HG03060 (cell line): ENCODE results near the gene PRKAG2.
"Not testable (repeated sequence)": the region's sequence is repeated elsewhere in the genome, so short reads cannot be mapped to it uniquely, and the experiment has no call there.

Experiments
- ATAC-seq: cut with Tn5 transposase; IDR thresholded peaks from one replicate; pipeline ENCODE4 v1.9.1; 2021; ENCODE audit warnings: low read depth, moderate number of reproducible peaks; ENCODE audit not compliant: unreplicated experiment

Gene PRKAG2

DNA sequence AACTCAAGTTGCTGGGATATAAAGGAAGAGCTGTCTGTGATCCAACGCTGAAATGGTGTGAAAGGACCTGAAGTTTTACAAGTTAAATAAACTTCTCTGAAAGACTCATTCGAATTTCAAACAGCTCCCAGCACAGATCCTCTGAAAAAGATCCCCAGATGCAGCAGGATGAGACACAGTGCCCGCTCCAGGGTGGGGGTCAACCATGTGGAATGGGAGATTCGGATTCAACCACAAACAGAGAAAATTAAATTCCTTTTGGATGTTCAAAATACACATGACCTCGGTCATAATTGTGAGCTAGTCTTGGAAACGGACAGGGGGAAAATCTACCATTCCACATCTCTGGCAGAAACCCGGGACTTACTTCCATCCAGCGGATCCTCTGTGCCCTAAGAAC is 119.6 kb downstream of the PRKAG2 start:
- ATAC-seq = no peak

DNA sequence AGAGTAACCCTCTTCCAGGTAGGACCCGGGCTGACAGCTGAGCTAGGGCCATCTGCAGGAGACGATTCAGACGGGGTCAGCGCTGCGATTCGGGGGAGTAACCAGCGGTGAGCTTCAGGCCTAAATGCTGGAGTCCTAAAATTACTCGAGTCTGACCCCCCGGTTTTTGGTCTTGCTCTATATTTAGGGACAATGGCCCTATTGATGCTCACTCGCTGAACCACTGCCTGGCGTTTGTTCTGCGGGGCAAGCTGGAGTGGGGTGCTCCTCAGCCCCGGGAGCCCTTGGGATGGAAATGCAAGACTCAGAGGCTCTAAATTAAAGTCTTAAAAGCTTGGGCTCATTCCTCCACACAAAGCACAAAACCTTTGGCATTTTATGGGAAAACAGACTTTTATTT is 120.0 kb downstream of the PRKAG2 start:
- no peak for ATAC-seq

DNA sequence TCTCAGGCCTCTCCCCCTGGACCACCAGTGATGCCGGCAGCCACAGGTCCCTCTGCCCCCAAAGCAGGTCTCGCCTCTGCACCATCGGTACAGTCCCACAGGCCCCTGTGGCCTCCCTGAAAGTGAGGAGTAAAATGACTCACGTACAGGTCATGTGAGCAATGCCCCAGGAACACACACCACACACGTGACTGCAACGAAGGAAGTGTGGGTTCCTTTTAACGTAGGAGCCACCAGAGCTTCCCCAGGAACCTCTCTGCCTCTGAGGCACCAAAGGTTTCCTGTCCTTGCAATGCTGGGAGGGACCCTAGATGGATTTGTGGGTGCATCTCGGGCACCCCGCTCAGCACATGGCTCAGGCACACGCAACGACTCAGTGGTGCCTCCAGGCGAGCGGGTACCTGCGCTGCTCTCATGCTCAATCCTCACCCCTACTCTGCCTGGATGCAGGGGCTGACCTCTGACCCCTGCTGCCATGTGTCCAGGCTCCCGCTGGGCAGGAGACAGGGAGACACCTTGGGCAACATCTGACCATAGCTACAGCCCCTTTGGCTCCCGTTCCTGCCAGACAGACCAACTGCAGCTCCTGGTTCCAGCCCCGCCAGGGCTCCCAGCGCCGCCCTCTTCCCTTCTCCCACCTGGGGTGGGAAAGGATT is 120.7 kb downstream of the PRKAG2 start:
- ATAC-seq = no peak

DNA sequence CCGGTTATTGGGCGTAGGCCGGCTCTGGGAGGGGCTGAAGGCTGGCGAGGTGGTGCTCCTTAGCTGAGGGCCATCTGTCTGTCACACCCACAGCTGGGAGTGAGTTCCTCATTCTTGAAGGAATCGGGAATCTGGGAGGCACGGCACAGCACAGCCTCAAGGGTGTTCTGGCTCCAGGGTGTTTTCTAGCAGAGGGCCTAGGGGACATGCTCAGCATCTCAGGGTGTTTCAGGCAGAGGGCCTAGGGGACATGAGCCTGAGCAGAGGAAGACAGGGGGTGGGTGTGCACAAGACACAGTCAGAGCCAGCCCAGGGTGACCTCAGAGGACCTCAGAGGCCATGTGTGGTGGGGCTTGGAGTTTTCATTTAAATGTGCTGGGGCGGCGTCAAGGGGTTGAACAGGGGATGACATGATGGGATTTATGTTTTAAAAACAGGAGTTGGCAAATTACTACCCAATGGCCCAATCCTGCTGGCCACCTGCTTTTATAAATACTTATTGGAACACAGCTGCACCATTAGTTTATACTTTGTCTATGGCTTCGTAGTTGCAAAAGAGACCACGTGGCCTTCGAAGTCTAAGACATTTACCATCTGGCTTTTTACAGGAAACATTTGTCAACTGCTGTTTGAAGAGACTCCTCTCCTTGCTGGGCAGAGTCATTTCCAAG is 121.6 kb downstream of the PRKAG2 start:
- no peak for ATAC-seq

DNA sequence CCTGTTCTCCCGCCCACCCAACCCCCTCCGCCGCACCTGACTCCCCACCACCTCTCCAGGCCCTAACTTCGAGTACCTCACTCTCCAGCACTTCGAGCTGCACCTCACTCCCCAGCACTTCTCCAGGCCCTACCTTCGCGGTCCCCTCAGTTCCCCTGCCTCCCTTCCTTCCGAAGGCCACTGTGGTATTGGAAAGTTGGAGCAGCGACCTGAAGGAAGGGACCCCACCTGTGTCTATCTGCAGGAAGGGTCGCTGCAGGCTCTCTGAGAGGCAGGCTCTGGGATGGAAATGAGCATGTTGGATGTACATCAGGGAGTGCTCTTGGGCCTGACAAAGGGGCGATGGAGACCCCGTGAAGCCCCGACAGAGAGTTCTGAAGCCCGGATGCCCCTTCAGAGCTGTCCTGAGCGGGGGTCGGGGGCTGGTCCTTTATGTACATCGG is 122.2 kb downstream of the PRKAG2 start:
- ATAC-seq = no peak

DNA sequence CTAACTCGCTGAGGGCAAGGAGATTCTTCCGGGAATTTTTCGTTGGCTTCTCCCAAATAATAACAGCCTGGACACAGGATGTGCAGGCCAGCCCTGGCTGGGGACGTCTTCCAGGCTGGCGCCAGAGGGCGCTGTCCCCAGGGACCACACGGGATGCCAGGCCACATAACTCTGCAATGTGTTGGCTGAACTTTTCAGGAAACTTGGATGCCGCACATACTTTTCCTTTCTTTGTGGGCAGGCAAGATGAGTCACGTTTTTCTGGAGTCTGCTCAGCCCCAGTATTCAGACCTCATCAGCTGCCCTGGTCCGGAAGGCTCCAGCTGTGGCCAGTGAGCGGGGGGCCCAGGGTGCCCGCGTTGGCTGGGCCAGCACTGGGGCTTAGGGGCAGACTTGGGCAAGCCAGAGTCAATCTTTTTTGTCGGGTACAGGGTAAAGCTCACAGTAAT is 122.7 kb downstream of the PRKAG2 start:
- no peak for ATAC-seq

DNA sequence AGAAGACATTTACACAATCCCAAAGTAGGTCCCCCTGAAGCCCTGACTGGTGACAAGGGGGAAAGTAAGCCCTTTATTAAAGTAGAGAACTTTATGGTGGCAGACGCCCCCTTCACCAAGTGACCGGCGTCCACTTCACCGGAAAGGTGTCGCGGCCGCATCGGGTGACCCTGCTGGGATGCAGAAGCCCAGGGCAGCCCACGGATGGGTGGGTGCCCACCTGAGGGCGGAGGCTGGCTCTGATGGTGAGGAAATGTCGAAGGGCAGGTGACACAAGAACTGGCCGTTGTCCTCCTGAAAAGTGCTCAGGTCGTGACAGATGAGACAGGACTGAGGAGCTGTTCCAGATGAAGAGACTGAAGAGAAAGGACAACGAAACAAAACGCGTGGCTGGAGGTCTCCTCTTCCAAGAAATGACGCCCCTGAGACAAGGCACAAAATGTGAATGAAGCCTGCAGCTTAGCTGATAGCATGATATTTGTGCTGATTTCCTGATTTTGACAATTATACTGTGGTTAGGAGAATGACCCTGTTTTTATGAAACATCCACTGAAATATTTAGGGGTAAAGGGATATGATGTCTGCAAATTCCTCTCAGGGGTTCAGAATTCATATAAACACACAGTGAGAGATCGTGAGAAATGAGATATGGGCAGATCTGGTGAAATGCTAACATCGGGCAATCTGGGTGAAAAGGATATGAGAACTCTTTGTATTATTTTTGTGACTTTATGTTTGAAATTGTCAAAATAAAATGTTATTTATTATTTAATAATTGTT is 123.9 kb downstream of the PRKAG2 start:
- no peak for ATAC-seq

DNA sequence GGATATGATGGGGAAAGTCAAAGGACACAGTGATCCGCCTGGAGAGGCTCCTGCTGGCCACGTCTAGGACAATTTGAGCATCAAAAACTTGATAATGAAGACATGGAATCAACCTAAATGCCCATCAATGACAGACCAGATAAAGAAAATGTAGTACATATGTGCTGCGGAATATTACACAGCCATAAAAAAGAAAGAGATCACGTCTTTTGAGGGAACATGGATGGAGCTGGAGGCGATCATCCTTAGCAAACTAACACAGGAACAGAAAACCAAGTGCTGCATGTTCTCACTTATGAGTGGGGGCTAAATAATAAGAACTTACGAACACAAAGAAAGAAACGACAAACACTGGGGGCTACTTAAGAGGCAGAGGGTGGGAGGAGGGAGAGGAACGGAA is 124.9 kb downstream of the PRKAG2 start:
- no peak for ATAC-seq

DNA sequence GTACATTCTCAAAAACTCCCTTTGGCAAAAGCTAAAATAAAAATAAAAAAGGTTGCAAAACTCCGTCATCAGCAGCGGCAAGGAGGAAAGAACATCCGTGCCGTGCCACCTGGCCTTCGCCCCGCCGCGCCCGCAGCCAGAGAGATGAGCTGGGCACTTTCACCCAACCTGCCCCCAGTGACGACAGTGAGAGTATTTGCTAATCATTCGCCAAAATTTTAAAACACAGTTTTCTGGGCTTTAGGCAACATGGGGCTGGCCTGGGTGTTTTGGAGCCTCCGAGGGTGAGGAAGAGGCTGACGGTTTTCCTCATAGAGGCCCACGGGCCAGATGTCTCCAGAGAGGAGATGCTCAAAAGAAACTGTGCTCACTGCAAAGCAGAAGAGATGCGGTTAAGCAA is 128.2 kb downstream of the PRKAG2 start:
- ATAC-seq = no peak

DNA sequence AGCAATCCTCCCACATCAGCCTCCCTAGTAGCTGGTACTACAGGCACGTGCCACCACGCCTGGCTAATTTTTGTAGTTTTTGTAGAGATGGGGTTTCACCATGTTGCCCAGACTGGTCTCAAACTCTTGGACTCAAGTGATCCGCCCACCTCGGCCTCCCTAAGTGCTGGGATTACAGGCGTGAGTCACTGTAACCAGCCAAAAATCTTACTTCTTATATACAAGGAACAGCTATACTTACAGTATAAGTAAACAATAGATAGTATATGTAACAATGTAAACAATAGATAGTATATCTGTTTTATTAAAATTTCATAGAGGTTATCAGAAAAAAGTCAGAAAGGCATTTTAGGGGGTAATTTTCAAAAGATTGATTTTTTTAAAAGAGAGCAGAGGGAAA is 128.9 kb downstream of the PRKAG2 start:
- not testable (repeated sequence) for ATAC-seq

DNA sequence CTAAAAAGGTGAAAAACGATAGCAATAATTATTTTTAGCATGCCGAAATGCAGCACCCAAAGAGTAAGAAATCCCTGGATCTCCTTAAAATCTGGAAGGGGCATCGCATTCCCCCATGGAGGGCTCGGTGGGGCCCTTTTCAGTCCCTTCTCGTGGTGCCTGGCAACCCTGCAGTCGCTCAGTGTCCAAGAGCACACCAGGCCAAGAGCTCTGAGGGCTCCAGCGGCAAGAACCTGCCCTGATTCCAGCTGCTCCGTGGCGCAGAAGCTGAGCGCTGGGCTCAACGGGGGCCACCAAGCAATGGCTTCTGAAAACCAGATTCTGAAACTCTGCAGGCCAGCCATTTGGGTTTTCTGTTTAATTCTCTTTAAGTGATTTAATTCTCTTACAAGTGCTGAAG is 131.2 kb downstream of the PRKAG2 start:
- ATAC-seq = no peak

DNA sequence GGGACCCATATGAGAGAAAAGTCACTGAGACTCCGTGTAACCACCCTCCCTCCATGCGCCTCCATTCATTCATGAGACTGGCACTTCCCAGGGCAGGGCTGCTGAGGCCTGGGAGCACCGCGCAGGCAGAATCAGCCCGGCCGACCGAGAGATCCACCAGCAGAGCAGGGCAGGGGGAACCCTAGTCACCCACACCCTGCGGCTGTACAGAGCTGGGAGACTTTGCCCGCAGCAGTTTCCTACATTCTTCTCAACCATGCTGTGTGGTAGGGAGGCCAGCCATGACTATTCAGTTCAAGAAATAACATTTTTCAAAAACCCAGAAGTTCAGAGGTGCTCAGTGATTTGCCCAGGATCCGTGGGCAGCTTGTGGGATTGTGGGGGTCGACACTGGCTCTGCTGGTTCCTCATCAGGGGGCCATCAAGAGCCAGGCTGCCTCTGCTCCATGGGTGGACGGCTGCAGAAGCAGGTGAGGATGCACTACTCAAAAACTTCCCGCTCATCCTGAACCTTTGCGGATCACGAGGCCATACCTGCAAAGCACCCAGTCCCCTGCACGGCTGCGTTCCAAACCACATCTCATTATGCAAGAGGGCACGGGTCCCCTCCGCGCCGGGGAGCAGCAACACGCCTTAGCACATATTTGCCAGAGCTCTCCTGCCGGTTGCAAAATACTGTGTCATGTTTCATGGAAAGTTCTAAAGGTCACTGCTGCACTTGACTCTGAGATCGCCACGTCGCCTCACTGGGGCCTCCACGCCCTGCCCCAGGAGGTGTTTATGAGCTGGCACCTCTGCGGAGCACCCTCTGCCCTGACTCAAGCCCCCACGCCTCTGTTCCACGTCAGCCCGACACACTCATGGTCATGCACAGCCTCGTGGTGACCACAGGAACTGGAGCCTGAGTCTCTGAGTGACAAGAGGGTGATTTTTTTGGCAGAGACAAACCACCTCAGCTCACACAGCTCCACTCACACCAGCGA is 132.0 kb downstream of the PRKAG2 start:
- ATAC-seq = no peak

DNA sequence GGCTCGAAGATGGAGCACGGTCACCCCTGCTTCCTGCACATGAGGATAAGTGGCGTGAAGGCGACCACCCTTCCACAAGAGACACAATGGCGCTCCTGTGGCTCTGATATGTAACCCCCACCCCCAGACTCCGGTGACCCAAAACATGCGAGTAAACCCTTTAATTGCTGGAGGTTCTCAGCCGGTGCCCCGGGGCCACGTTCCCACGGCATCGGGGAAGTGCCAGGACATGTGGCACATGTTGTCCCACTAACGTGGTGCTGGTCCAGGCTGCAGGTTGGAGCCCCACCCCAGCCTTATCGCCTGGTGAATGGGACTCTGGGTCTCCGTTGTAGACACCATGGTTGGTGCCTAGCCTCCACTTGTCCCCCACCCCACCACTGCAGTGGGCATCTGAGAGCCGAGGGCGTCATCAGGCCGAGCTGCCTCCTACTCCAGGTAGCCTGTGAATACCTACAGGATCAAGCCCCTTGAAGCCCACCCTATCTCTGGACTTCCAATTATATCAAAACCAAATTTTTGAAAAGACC is 132.8 kb downstream of the PRKAG2 start:
- no peak for ATAC-seq

DNA sequence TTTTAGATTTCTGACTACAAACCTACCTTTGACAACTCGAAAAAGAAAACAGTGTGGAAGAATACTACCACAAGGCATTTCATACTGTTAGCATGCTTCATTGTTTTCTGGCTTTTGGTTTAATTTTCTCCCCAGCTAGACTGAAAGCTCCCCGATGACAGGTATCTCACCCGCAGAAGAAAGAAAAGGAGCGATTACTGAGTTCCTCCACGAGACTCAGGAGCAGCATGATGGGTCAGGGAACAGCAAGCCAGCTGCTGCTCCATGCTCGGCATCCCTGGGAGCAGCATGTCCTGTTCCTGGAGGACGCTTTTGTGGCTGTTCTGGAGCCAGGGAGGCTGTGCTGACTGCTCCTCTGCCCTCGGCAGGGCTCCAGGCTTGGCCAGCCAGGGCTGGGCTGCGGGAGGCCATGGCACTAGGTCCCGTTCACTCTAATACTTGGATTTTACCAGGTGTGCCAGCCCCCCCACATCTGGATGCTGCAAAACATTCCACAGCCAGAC is 133.4 kb downstream of the PRKAG2 start:
- no peak for ATAC-seq

DNA sequence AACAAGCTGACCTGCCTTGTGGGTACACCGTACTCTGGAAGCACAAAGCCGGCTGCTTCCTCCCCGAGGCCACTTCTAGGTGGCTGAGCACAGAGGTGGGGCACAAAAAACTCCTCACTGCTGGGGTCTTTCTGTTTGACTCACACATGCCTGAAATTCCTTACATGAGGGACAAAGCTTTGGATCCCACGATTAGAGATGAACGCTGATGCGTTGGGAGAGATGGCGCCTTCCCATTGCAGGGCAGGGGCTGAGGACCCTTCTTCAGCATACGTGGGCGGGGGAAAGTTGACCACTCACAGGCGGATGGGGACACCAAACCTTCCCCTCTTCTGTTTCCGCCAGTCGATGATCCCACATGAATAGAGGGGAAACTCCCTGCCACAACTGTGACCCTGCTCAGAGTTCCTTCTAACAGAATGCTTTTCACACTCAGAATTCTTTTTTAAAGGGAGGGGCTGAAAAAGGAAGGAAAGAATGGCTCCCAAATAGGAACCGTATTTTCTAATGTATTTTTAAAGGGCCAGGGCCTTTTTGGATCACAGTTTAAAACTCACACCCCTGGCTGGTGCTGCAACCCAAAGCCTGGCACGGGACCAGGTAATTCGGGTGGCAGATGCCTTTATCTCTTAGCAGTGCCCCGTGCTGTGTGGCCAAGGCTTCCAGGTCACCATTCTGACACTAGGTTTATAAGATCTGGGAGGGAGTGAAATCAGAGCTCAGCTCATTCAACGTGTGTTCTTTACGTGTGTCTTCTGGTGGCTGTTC is 134.0 kb downstream of the PRKAG2 start:
- no peak for ATAC-seq

DNA sequence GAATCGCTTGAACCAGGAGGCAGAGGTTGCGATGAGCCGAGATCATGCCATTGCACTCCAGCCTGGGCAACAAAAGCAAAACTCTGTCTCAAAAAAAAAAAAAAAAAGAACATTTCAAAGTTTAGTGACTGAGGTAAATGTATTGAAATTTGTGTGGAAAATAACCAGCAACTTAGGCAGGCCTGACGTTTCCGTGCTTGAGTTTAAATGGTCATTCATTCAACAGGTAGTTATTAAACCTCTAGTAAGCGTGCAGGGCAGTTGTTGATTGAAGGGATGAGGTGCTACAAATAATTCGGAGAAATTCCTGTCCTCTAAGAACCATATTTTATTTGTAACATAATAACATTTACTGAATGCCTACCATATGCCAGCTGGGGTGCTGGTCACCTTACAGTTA is 135.3 kb downstream of the PRKAG2 start:
- ATAC-seq = no peak

DNA sequence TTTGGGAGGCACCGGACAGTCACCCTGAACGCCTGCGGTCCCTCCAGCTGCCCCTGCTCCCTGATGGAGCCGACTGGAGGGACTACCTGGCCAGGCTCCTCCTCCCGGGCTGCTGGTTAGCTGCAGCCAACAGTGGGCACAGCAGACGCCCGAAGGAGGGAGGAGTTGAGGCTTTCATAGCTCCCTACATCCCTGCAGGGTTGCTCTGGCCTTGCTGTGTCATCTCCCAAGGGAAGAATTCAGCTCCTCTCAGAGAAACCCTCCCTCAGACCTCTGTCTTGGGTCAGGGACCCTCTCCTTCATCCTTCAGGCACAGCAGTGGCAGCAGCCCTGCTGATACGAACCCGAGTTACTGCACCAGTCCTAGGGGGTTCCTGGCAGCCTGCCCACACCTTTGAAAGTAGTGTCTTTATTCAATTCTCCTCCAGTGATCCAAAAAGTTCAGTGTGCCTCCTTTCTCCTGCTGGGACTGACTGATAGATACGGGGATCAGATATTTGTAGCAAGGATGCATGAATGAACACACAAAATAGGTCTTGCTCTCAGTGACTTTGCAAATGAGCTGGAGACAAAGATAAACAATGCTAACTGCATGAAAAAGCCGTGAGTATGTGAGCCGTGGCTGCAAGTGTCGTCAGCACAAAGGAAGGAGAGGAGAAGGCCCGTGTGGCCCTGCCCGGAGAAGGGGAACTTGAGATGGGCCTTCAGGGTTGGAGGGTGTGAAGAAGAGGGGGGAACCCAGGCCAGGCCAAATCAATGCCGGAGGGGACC is 136.6 kb downstream of the PRKAG2 start:
- ATAC-seq = no peak

DNA sequence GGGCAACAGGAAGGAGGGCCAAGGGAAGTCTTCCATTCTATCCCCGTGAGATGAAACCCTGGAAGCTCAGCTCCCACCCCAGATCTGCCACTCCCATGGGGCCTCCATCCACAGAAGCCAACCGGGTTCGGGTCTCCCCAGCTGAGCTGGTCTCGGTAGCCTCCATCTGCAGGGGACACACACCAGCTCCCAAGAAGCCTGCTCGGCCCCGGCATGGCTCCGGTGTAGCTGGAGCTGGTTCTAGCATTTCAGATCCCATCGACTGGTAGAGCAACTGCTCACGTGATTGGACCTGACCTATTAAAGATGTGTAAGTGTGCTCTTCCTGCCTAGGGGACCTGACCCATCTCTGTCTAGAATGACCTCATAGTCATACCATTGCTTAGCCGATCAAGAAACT is 138.0 kb downstream of the PRKAG2 start:
- no peak for ATAC-seq
